Cerebellar cortex (tissue), 1 donor: ENCODE measurements around the gene C20orf96.
"Not testable (repeated sequence)": the region's sequence is repeated elsewhere in the genome, so short reads cannot be mapped to it uniquely, and the experiment has no call there.

Experiments
- DNase-seq: peaks from one replicate; pipeline ENCODE4 v3.0.0-alpha.2; 2015; ENCODE audit warnings: low spot score

Gene C20orf96

GRCh38 chr20:278607-279571 lies 11.7 kb downstream of the C20orf96 start:
- DNase-seq = no peak

GRCh38 chr20:278181-278580 lies 12.4 kb downstream of the C20orf96 start:
- DNase-seq = no peak

- DNase-seq = no peak
These were observed 13.1 kb downstream of the C20orf96 start for GRCh38 chr20:277496-277781.

GRCh38 chr20:276620-277495 lies 13.7 kb downstream of the C20orf96 start:
- no peak for DNase-seq

GRCh38 chr20:275791-276190 lies 14.8 kb downstream of the C20orf96 start:
- no peak for DNase-seq

- no peak for DNase-seq
These were observed 16.7 kb downstream of the C20orf96 start for GRCh38 chr20:273884-274283.

GRCh38 chr20:272718-273117 lies 17.8 kb downstream of the C20orf96 start:
- DNase-seq = no peak

- no peak for DNase-seq
These were observed 19.0 kb downstream of the C20orf96 start for GRCh38 chr20:271528-271927.

GRCh38 chr20:271069-271468 lies 19.5 kb downstream of the C20orf96 start:
- no peak for DNase-seq

GRCh38 chr20:270517-270916 lies 20.0 kb downstream of the C20orf96 start:
- DNase-seq = no peak

- DNase-seq = peak; percentile 85
These were observed 23.7 kb downstream of the C20orf96 start for GRCh38 chr20:266596-267562.

- DNase-seq = no peak
These were observed 26.8 kb downstream of the C20orf96 start for GRCh38 chr20:263701-264100.

GRCh38 chr20:259981-260380 lies 30.6 kb downstream of the C20orf96 start:
- DNase-seq = no peak

GRCh38 chr20:258963-259362 lies 31.6 kb downstream of the C20orf96 start:
- DNase-seq = peak; percentile 42

- no peak for DNase-seq
These were observed 32.2 kb downstream of the C20orf96 start for GRCh38 chr20:258269-258858.

- no peak for DNase-seq
These were observed 33.1 kb downstream of the C20orf96 start, which contains the start of gene DEFB132 for GRCh38 chr20:257419-257818. Gene DEFB132 (plus strand): TSS chr20:257724. CDS start chr20:257779, 55 bp downstream.

GRCh38 chr20:253447-253846 lies 37.1 kb downstream of the C20orf96 start:
- DNase-seq = not testable (repeated sequence)

- DNase-seq = no peak
These were observed 37.7 kb downstream of the C20orf96 start for GRCh38 chr20:252801-253200.

GRCh38 chr20:251354-251753 lies 39.2 kb downstream of the C20orf96 start:
- DNase-seq = no peak

GRCh38 chr20:242905-243304 lies 47.6 kb downstream of the C20orf96 start:
- no peak for DNase-seq

- no peak for DNase-seq
These were observed 52.6 kb downstream of the C20orf96 start for GRCh38 chr20:237929-238328.
